Retinal pigment epithelial cell (primary cell): ENCODE data around the gene FBXO38.

Source experiments
- DNase-seq: peaks from one replicate; pipeline ENCODE4 v3.0.0-alpha.2; 2010; ENCODE audit warnings: low read depth
- H3K4me3 ChIP-seq: 2 replicates; pipeline ENCODE4 v1.5.1; 2011; ENCODE audit warnings: mild to moderate bottlenecking, low read length, control low read depth, moderate library complexity
- TF ChIP-seq, protein P1 (sequence below): conservative IDR thresholded peaks from 2 replicates; pipeline ENCODE4 v1.5.1; 2011; ENCODE audit warnings: low read depth, low read length, control low read depth, inconsistent platforms

The FBXO38 gene

DNA sequence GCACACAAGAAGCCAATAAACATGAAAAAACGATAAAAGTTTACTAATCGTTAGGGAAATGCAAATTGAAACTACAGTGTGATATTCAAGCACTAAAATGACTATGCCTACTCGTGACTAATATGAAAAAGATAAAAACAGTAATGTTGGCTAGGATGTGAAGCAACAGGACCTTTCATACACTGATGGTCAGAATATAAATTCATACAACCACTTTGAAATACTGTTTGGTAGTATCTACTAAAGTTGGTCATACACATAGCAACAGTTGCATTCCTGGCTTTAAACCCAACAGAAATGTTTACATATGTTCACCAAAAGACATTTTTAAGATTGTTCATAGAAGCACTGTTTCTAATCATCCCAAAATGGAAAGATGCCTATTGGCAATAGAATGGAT lies 24.3 kb downstream of the FBXO38 start:
- H3K4me3 ChIP-seq, result no peak overlapping the region
- TF ChIP-seq, protein P1, sequence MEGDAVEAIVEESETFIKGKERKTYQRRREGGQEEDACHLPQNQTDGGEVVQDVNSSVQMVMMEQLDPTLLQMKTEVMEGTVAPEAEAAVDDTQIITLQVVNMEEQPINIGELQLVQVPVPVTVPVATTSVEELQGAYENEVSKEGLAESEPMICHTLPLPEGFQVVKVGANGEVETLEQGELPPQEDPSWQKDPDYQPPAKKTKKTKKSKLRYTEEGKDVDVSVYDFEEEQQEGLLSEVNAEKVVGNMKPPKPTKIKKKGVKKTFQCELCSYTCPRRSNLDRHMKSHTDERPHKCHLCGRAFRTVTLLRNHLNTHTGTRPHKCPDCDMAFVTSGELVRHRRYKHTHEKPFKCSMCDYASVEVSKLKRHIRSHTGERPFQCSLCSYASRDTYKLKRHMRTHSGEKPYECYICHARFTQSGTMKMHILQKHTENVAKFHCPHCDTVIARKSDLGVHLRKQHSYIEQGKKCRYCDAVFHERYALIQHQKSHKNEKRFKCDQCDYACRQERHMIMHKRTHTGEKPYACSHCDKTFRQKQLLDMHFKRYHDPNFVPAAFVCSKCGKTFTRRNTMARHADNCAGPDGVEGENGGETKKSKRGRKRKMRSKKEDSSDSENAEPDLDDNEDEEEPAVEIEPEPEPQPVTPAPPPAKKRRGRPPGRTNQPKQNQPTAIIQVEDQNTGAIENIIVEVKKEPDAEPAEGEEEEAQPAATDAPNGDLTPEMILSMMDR, result no peak
- DNase-seq, result no peak

DNA sequence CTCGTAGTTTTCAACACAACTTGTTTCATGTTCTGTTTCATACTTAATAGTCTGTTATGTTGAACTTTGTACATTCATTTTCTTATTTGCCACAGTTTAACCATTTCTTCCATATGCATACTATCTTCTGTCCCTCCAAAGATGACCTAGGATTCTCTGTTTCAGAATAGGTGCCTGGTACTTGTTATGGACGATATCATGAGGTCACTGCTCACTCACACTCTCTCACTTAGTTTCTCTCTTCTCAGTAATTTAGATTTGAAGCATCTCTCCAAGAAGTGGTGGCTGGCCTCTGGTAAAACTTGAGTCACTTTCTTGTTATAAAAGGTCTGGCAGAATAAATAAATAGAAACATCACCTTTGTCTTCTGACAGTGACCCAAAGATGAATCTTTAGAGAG lies 28.4 kb downstream of the FBXO38 start:
- no peak overlapping the region for H3K4me3 ChIP-seq
- TF ChIP-seq, protein P1, result no peak
- DNase-seq, result no peak

DNA sequence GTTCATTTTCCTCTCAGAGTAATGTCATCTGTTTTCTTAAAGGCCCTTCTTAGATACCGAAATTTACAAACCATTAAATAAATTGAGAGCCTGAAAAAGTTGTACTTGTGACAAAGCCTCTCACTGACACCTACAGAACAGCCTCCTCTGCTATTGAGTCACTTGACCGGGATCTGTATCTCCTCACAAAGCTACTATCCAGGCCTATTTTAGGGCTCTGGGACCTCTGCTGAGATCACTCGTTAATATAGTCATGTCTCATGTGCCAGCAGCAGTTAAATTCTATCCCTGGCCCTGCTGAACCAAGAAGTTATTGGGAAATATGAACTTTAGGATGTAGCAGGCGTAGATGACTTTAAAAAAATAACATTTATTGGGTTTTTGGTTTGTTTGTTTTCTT lies 31.1 kb downstream of the FBXO38 start:
- no peak for DNase-seq
- H3K4me3 ChIP-seq, result no peak overlapping the region
- TF ChIP-seq, protein P1, result no peak

DNA sequence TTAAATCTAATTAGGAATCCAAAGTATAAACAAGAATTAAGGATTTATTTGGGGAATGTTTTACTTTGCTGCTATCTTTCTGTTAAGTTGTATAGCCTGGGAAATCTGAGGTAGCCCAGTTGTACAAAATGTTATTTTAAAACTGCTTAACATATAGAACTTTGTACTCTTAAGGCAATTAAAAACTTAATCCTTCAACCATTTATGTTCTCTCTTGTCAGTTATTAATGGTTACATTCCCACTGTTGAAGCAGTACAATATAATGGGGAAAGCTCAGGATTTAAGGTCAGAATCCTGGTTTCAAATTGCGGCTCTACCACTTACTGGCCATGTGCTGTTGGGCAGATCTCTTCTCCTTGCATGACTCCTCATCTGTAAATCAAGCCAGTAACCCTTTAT lies 32.7 kb downstream of the FBXO38 start:
- no peak overlapping the region for H3K4me3 ChIP-seq
- TF ChIP-seq, protein P1, result no peak
- DNase-seq, result no peak

DNA sequence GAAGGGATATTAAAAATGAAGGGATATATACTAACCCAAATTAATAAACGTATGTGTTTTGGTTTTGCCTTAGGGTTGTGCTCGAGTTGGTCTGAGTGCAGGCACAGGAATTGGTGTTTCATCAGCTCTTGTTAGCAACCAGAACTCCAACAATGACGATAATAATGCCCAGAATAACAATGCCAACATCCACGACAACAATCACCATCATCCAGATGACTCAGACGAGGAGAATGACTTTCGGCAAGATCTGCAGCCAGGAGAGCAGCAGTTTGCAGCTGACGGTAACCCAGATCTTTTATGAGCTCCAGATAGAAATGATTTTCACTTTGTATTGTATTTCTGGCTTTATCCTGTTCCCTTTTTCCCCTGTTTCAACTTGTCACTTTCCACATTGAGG lies 33.2 kb downstream of the FBXO38 start:
- TF ChIP-seq, protein P1, result no peak
- H3K4me3 ChIP-seq, result no peak overlapping the region
- no peak for DNase-seq

DNA sequence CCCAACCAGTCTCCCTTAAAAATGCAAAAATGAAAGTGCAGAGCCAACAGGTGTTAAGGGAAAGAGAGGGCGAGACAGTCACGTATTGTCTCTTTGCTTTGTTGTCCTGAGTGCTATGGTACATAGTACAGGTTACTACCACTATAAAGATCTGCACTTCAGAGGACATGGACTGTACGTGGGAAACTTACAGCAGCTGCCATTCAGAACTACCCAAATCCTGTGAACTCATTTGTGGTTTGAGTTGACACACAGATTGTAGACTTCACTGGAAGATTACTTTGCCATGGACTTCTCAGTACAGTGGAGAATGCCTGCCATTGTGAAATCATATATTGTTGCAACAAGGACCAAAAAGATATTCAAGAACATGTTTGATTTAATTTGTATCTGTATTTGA lies 34.8 kb downstream of the FBXO38 start:
- no peak for DNase-seq
- TF ChIP-seq, protein P1, result no peak
- no peak overlapping the region for H3K4me3 ChIP-seq

DNA sequence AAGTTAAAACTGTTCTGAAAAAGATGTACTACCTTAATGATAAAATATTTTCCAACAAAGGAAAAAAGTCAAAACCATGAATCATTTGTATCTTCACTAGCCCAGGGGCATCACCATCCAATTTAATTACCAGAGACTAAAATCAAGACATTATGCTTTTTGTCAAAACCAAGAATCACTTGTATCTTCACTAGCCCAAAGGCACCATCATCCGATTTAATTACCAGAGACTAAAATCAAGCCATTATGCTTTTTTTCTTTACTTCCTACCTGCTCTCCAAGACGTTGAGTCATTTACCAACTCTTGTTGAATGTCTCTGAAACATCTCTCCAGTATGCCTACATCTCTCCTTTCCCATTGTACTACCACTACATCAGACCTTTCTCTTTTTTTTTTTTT lies 37.9 kb downstream of the FBXO38 start:
- TF ChIP-seq, protein P1, result no peak
- DNase-seq, result no peak
- H3K4me3 ChIP-seq, result no peak overlapping the region
